Measurements from ENCODE around the gene NUP43. TPM values are rescaled to one million over a fixed set of nuclear protein-coding genes. Genes with fewer than 3 reads are reported as not detected.

The NUP43 gene
- total RNA-seq, 3 donors from 2014 or later (not counting 1 experiment from before 2014, with no cell fraction given), result 20.8 to 33.4 (median 23.5) TPM

- H3K4me3 Mint-ChIP-seq, result no peak overlapping the region
- WGBS (ENCODE audit: insufficient coverage), result 66% methylated on average over 5 of the region's 5 CpGs
- intact Hi-C loops (cut with micrococcal nuclease), result no loop called here
- Histone ChIP-seq H3K36me3 (ENCODE audit: control insufficient read depth, insufficient read depth, low read length) (peaks cover 40% of the 10 kb centered on the region), H3K4me1 (ENCODE audit: control insufficient read depth, insufficient read depth, low read length) (no peaks in the 10 kb centered on the region), H3K4me3 (ENCODE audit: low read length) (no peak overlapping the region), H3K27ac (ENCODE audit: low read length) (no peak overlapping the region), H3K9me3 (ENCODE audit: control insufficient read depth, insufficient read depth, low read length) (no peaks in the 10 kb centered on the region), H3K27me3 (ENCODE audit: control insufficient read depth, insufficient read depth, low read length) (no peaks in the 10 kb centered on the region)
- no peak for DNase-seq
- TF ChIP-seq, protein P1, sequence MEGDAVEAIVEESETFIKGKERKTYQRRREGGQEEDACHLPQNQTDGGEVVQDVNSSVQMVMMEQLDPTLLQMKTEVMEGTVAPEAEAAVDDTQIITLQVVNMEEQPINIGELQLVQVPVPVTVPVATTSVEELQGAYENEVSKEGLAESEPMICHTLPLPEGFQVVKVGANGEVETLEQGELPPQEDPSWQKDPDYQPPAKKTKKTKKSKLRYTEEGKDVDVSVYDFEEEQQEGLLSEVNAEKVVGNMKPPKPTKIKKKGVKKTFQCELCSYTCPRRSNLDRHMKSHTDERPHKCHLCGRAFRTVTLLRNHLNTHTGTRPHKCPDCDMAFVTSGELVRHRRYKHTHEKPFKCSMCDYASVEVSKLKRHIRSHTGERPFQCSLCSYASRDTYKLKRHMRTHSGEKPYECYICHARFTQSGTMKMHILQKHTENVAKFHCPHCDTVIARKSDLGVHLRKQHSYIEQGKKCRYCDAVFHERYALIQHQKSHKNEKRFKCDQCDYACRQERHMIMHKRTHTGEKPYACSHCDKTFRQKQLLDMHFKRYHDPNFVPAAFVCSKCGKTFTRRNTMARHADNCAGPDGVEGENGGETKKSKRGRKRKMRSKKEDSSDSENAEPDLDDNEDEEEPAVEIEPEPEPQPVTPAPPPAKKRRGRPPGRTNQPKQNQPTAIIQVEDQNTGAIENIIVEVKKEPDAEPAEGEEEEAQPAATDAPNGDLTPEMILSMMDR (IDR thresholded peaks at IDR 0.05), result no peak
- ATAC-seq, result peak in 1 of 3 donors; percentile 17
- peaks cover 7% of the 10 kb centered on the region for H3K36me3 Mint-ChIP-seq
- peak overlapping the region; percentile 61 to 77 for H3K27ac Mint-ChIP-seq
- H3K4me1 Mint-ChIP-seq, result peaks cover 18% of the 10 kb centered on the region in 2 donors
- no peaks in the 10 kb centered on the region for H3K27me3 Mint-ChIP-seq (ENCODE audit: low read depth in 2 of 2)
- no peaks in the 10 kb centered on the region for H3K9me3 Mint-ChIP-seq
Measured at GRCh38 chr6:149728499-149729234, 17.7 kb downstream of the NUP43 start.

GRCh38 chr6:149727793-149728498 is 18.4 kb downstream of the NUP43 start:
- Histone ChIP-seq H3K36me3 (ENCODE audit: control insufficient read depth, insufficient read depth, low read length) (peaks cover 40% of the 10 kb centered on the region), H3K4me1 (ENCODE audit: control insufficient read depth, insufficient read depth, low read length) (no peaks in the 10 kb centered on the region), H3K27me3 (ENCODE audit: control insufficient read depth, insufficient read depth, low read length) (no peaks in the 10 kb centered on the region), H3K27ac (ENCODE audit: low read length) (no peak overlapping the region), H3K4me3 (ENCODE audit: low read length) (no peak overlapping the region), H3K9me3 (ENCODE audit: control insufficient read depth, insufficient read depth, low read length) (no peaks in the 10 kb centered on the region)
- intact Hi-C loops (cut with micrococcal nuclease), result no loop called here
- H3K27me3 Mint-ChIP-seq (ENCODE audit: low read depth in 2 of 2), result no peaks in the 10 kb centered on the region
- no peak overlapping the region for H3K4me3 Mint-ChIP-seq
- peaks cover 18% of the 10 kb centered on the region in 2 donors for H3K4me1 Mint-ChIP-seq
- 57% methylated on average over 4 of the region's 4 CpGs for WGBS (ENCODE audit: insufficient coverage)
- H3K36me3 Mint-ChIP-seq, result peaks cover 7% of the 10 kb centered on the region
- ATAC-seq, result peak in 1 of 3 donors; percentile 55
- H3K9me3 Mint-ChIP-seq, result no peaks in the 10 kb centered on the region
- H3K27ac Mint-ChIP-seq, result peak overlapping the region; percentile 61 to 77
- no peak for DNase-seq
- TF ChIP-seq, protein P1 (IDR thresholded peaks at IDR 0.05), result no peak

DNA sequence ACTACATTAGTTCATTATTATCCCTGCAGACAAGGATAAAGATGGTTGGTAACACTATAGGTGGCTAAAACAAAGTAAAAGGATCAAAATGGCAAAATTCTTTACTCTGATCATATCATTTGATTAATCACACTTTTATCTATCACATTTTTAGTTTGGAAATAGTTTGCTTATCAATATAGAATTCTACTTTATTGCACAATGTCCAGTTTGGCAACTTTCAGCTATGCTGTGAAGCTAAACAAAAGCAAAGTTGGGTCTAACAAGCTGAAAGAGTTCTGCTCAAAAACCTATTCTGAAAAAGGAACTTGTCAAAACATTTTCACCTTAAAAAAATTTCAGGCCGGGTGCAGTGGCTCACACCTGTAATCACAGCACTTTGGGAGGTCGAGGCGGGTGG is 20.5 kb downstream of the NUP43 start:
- no peaks in the 10 kb centered on the region for H3K9me3 Mint-ChIP-seq
- peaks cover 18% of the 10 kb centered on the region in 2 donors for H3K4me1 Mint-ChIP-seq
- Histone ChIP-seq H3K4me1 (ENCODE audit: control insufficient read depth, insufficient read depth, low read length) (no peaks in the 10 kb centered on the region), H3K36me3 (ENCODE audit: control insufficient read depth, insufficient read depth, low read length) (peaks cover 35% of the 10 kb centered on the region), H3K27me3 (ENCODE audit: control insufficient read depth, insufficient read depth, low read length) (no peaks in the 10 kb centered on the region), H3K4me3 (ENCODE audit: low read length) (no peak overlapping the region), H3K27ac (ENCODE audit: low read length) (no peak overlapping the region), H3K9me3 (ENCODE audit: control insufficient read depth, insufficient read depth, low read length) (no peaks in the 10 kb centered on the region)
- H3K27me3 Mint-ChIP-seq (ENCODE audit: low read depth in 2 of 2), result no peaks in the 10 kb centered on the region
- ATAC-seq, result no peak
- intact Hi-C loops (cut with micrococcal nuclease), result no loop called here
- no peak overlapping the region for H3K27ac Mint-ChIP-seq
- TF ChIP-seq, protein P1 (IDR thresholded peaks at IDR 0.05), result no peak
- 89% methylated on average over 3 of the region's 3 CpGs for WGBS (ENCODE audit: insufficient coverage)
- peaks cover 7% of the 10 kb centered on the region for H3K36me3 Mint-ChIP-seq
- DNase-seq, result no peak
- no peak overlapping the region for H3K4me3 Mint-ChIP-seq
